T-helper 1 cell treated with Interleukin-12 subunit alpha and Interleukin-12 subunit beta and Interleukin-4 antibody, amounts not matched to agents 30 ng/mL and 1 ng/mL, for 36 hours (primary cell): ENCODE results near the gene IFNGR2. TPM values are rescaled to one million over a fixed set of nuclear protein-coding genes. Genes with fewer than 3 reads are reported as not detected.
"Not testable (repeated sequence)": the region's sequence is repeated elsewhere in the genome, so short reads cannot be mapped to it uniquely, and the experiment has no call there.

Source experiments
- intact Hi-C: fragments of 100-400 bp; cut with micrococcal nuclease; formaldehyde crosslinking; loops from one replicate; pipeline ENCODE4 v1.15.1; 2024
- total RNA-seq: library from RNA; stranded (reverse); gene quantifications from 2 replicates; pipeline ENCODE4 v1.2.3, GENCODE V29; 2022

IFNGR2 gene
- total RNA-seq, 1 donor from 2014 or later, result 4.1 TPM

DNA sequence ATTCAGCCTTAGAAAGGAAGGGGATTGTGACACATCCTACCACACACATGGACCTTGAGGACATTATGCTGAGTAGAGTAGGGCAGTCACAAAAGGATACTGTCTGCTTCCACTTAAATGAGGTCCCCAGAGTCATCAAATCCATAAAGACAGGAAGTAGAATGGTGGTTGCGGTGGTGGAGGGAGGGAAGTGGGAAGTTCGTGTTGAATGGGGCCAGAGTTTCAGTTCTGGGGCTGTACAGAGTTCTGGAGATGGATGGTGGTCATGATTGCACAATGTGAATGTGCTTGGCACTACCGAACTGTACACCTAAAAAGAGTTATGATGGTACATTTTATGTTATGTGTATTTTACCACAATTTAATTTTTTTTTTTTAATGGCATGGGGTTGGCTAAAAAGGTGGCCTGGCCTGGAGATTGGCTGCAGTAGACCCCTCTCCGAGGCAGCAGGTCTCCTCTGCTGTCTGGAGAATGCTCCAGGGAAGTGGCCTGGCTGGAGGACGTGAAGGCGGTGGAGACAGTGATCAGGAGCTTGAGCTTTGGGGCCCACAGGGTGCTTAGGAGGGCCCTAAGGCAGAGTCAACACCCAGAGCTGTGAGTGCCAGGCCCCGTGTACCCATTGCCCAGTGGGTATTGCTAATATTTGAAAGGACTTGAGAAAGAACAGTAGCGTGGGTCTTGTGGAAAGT, 30.4 kb downstream of the IFNGR2 start:
- intact Hi-C loops, result loop anchor here (1.0 to 2.0 kb wide), 4 partner anchors 29 to 109 kb away; partner anchors contain the start of gene IFNAR1

DNA sequence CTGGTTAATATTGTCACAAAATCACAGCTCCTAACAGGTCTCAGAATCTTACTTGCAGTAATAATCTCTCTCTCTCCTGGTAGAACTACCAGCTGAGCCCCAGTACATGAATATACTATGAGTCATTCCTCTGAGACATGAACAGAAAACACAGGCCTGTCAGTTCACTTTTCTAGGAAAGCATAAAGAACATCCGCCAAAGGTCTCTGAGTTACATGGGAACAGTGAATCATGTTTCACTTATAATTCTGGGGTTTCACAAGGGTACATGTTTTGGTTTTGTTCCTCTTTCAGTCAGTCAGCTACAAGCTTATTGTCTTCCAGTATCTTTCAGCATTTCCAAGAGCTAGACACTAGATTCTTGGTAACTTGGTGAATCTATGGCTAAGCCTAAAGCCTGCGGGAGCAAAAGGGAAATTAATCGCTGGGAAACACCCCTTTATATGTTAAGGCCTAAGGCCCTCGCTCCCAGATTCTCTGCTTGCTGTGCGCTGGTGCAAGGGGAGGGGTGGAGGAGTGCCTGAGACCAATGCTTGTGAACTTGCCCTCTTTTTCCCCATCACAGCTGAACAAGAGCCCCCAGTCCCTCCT, 31.7 kb downstream of the IFNGR2 start:
- intact Hi-C loops, result loop anchor here (1.0 to 2.0 kb wide), 4 partner anchors 30 to 110 kb away; partner anchors contain the start of gene IFNAR1

DNA sequence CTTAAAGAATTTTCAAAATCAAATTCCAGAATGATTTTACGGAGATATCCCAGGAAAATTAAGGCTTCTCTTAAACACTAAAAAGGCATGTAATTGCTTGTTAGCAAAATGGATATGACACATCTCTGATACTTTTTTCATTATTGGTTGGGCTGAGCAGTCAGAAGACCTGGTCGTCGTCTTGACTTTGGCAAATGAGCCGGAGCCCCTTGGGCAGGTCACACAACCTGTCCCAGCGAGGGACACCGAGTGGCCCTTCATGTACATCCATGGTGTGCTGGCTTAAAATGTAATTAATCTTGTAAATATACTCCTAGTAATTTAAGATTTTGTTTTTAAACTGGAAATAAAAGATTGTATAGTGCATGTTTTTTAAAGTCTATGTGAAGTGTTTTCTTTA, 33.9 kb downstream of the IFNGR2 start:
- intact Hi-C loops, result no loop called here

DNA sequence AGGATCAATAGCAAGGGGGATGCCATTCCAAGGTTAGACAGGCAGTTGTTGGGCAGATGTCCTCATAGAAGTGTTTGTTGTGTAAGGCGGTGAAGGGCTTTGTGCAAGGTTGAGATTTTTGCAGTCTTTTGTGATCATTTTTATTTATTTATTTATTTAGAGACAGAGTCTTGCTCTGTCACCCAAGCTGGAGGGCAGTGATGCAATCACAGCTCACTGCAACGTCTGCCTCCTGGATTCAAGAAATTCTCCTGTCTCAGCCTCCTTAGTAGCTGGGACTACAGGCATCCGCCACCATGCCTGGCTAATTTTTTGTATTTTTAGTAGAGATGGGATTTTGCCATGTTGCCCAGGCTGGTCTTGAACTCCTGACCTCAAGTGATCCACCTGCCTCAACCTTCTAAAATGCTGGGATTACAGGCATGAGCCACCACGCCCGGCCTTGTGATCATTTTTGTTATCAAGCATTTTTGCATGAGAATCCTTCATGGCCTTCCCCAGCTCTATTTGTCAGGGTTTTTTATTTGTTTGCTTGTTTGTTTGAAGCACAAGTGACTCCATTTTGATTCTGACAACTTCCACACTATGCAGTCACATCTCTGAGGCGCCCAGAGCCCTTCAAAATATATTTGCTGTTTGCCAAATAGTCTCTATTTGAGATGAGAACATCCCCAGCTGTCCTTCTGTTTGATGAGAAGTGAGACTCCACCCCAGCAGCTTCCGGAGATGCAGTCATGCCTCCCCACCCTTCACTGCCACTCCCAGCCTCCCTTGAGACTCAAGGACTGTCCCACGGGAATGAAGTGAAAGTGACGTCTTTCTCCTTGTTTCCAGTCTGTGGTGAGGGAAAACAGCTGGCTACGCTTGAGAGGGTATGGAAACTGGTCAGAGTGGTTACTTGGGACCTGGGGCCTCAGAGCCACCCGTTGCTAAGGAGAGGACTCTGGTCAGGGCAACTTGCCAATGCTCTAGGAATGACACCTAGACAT, 38.6 kb downstream of the IFNGR2 start:
- intact Hi-C loops, result loop anchor here (10.0 kb wide), 1 partner anchor 607 kb away; no protein-coding TSS in a partner anchor

DNA sequence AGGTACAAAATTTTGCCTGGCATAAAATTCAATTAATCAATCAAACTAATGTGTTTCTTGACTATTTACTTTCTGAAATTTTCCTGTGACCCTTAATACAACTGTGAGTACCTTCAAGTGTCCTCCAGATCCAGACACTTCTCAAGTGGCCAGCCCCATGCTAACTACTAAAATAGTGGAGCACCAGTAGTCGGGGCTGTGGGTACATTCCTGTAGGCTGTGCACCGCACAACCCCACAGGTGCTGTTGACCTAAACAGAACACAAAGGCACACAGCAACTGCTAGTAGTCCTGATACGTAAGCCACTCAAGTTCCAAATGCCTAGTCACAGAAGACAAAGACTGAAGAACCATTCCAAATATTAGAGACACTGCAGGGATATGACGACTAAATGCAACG, 40.0 kb downstream of the IFNGR2 start:
- intact Hi-C loops, result loop anchor here (10.0 kb wide), 1 partner anchor 608 kb away; no protein-coding TSS in a partner anchor

DNA sequence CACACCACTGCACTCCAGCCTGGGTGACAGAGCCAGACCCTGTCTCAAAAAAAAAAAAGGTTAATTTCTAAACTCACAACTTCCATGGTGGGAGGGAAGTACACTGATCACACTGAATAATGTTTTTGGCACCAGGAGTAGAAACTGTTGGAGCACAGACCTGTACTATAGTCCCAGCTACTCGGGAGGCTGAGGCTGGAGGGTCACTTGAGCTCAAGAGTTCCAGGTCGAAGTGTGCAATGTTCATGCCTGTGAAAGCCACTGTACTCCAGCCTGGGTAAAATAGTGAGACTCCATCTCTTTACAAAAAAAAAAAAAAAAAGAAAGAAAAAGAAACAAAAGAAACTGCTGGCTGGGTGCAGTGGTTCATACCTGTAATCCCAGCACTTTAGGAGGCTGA, 41.3 kb downstream of the IFNGR2 start:
- intact Hi-C loops, result loop anchor here (10.0 kb wide), 1 partner anchor 610 kb away; no protein-coding TSS in a partner anchor

DNA sequence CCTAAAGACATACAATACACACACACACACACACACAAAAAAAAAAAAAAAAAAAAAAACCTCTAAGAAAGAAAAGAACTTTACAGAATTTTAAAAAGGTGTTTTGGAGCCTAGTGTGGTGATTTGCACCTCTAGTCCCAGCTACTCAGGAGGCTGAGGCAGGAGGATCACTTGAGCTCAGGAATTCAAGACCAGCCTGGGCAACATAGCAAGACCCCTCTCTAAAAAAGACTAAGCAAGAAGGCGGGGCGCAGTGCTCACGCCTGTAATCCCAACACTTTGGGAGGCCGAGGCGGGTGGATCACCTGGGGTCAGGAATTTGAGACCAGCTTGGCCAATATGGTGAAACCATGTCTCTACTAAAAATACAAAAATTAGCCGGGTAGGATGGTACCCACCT, 43.4 kb downstream of the IFNGR2 start:
- intact Hi-C loops, result loop anchor here (5.0 to 10.0 kb wide), 3 partner anchors 179 to 612 kb away; partner anchors contain the start of gene IL10RB

DNA sequence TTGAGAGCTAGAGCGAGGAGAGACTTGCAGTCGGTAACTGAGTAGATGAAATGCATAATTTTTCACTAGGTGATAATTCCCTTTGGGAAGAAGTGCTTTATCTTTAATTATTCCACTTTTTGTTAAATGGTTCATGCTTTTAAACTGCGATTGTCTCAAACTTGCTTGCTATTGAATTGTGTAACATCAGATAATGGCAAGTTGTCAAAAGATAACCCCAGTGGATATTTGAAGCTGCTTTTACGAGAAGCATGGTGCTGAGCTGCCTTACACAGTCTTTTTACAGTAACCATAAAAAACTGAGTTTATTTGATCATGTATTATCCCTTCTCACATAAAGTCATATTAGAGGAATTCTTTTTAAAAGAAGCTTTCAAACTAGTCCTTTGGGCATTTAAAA, 46.4 kb downstream of the IFNGR2 start:
- intact Hi-C loops, result loop anchor here (5.0 to 10.0 kb wide), 3 partner anchors 182 to 615 kb away; partner anchors contain the start of gene IL10RB

DNA sequence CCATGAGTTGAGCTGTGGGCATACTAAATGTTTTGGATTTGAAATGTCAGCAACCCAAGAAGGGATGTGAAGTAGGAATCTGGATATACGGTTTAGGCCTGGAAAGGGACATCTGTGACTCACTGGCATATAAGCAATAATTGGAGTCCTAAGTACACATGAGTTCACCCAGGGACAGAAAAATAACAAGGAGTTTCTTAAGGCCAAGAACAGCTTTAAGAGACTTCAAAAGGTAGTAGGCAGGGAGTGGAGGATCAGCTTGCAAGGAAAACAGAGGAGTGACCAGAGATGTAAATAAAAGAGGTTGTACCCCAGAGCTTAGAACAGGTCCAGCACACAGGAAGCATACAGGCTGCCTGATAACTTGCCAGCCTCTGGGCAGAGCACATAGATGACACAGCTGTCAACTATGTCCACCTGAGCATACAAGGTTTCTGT, 48.4 kb downstream of the IFNGR2 start:
- intact Hi-C loops, result no loop called here

DNA sequence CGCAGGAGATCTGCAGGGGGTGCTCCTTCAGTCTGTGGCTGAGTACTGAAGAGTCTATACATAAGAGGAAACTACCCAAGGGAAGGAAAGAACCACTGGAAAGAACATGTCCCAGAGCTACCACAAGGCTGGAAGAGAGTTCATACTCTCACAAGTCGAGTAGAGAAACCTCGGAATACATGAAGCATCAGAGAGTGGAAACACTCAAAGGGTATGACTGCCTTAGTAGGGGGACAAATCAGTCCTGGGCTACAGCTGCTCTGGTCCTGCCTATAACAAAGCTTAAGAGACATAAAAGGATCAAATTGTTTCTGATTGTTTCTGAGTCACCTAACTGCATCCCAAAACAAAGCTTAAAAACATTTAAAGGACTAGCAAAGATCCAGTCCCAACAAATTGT, 49.1 kb downstream of the IFNGR2 start:
- intact Hi-C loops, result no loop called here

DNA sequence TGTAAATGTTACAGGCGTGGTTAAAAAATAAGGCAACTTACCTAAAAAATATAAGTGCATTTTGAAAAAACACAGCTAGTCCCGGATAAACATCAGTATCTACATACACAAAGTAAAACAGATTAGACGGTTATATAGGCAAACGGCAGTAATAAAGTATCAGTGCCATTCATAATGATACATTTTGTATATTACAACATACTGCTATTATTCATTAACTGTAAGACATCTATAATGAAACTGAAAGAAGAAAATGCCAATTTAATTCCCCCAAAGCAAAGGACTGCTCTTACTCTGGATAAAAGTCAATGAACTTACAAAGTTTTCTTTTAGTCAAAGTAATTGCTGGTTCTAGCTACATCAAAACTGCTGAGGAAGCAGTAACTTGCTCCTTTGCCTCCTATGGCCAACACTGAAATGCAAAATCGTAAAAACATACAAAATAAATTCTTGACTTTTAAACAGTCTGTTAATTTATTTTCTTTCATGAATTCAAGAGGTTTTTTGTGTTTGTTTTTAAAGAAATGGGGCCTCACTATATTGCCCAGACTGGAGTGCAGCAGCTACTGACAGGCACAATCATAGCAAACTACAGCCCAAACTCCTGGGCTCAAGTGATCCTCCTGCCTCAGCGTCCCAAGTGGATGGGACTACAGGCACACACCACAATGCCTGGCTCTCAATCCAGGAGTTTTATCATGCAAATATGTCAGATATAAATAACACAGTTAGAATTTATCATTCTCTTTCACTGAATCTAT, 52.7 kb downstream of the IFNGR2 start:
- intact Hi-C loops, result no loop called here

DNA sequence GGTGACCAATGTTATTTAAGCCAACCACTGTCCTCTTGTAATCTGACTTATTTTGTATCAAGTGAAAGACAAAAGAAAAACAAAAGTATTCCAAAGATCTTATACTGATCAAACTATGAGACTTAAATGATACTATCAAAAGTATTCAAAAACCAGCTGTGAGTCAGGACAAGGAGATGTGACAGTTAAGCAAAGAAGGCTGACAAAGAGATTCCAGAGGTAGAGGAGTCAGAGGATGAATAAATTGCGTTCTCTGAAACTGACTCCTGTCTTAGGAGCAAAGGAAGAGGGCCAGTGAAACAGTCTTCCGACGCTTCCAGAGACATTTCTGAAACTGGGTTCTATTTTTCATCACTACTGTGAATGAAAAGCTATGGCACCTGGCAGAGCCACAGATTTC, 55.6 kb downstream of the IFNGR2 start:
- intact Hi-C loops, result no loop called here

DNA sequence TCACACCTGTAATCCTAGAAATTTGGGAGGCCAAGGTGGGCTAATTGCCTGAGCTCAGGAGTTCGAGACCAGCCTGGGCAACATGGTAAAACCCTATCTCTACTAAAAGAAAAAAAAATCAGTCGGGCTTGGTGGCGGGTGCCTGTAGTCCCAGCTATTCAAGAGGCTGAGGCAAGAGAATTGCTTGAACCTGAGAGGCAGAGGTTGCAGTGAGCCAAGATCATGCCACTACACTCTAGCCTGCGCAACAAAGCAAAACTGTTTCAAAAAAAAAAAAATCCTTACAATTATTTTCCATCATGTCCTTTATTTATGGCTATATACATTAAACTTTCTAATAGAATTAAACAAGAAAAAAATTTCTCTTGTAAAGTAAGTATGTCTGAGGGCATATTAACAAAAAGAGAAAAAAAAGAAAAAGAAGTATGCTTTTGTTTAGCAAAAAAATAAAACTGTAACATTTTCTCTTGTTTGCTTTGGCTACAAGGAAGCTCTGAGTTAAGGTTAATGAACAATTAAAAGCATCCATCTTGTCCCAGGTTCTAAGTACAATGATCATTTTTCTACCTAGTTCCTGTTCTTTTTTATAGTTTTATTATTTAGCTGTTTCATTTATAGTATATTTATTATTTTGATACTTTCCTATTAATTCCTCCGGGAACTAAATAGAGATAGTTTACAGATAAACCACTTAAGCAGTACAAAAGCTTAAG, 58.5 kb downstream of the IFNGR2 start:
- intact Hi-C loops, result no loop called here

DNA sequence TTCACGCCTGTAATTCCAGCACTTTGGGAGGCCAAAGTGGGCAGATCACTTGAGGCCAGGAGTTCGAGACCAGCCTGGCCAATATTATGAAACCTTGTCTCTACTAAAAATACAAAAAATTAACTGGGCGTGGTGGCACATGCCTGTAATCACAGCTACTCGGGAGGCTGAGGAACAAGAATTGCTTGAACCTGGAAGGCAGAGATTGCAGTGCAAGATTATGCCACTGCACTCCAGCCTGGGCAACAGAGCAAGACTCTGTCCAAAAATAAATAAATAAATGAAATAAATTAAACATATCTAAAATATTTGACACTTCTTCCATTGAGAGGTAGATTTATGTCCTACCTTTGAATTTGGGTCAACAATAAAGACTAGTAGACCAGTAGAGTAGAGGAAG, 66.0 kb downstream of the IFNGR2 start:
- intact Hi-C loops, result not testable (repeated sequence)

DNA sequence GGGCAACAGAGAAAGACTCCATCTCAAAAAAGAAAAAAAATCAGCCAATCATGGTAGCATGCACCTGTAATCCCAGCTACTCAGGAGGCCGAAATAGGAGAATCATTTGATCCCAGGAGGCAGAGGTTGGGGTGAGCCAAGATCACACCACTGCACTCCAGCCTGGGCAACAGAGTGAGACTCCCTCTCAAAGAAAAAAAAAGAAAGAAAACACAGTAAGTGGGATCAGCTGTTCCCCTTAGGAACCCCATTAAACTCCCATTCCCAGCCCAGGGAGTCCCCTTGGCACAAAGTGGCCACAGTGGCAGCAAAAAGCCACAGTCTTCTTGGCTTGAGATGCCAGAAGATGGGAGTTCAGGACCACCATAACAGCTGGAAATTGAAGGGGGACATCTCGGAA, 67.5 kb downstream of the IFNGR2 start:
- intact Hi-C loops, result no loop called here

DNA sequence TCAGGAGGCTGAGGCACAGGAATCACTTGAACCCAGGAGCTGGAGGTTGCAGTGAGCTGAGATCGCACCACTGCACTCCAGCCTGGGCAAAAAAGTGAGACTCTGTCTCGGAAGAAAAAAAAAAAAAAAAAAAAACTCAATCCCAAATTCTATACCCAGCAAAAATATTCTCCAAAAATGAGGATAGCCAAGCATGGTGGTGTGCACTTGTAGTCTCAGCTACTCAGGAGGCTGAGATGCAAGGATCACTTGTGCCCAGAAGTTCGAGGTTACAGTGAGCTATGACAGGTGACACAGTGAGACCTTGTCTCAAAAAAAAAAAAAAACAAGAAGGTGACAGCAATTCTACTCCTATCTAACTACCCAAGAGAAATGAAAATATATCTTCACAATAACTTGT, 70.1 kb downstream of the IFNGR2 start:
- intact Hi-C loops, result no loop called here

DNA sequence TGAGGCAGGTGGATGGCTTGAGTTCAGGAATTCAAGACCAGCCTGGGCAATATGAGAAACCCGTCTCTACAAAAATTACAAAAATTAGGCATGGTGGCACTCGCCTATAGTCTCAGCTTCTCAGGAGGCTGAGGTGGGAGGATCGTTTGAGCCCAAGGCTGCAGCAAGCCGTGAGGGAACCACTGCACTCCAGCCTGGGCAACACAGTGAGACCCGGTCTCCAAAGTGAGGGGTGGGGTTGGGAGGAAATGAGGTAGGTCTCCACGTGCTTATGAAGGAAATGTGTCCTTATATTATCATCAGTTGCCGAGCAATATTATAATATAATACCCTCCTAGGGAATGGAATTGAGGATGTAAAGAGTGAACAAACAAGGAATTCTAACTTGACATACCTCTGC, 73.9 kb downstream of the IFNGR2 start:
- intact Hi-C loops, result loop anchor here (5.0 kb wide), 3 partner anchors 75 to 1085 kb away; partner anchors contain the start of genes IFNGR2, SYNJ1 and URB1

DNA sequence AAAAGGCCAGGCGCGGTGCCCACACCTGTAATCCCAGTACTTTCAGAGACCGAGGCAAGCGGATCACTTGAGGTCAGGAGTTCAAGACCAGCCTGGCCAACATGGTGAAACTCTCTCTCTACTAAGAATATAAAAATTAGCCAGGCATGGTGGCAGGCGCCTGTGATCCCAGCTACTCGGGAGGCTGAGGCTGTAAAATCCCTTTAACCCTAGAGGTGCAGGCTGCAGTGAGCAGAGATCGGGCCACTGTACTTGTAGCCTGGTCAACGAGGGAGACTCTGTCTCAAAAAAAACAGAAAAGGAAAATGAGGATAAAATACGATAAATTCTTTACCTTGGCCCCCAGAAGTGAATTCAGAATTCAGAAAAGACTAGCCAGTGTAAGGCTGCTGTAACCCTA, 75.0 kb downstream of the IFNGR2 start:
- intact Hi-C loops, result loop anchor here (5.0 kb wide), 3 partner anchors 76 to 1086 kb away; partner anchors contain the start of genes IFNGR2, SYNJ1 and URB1

DNA sequence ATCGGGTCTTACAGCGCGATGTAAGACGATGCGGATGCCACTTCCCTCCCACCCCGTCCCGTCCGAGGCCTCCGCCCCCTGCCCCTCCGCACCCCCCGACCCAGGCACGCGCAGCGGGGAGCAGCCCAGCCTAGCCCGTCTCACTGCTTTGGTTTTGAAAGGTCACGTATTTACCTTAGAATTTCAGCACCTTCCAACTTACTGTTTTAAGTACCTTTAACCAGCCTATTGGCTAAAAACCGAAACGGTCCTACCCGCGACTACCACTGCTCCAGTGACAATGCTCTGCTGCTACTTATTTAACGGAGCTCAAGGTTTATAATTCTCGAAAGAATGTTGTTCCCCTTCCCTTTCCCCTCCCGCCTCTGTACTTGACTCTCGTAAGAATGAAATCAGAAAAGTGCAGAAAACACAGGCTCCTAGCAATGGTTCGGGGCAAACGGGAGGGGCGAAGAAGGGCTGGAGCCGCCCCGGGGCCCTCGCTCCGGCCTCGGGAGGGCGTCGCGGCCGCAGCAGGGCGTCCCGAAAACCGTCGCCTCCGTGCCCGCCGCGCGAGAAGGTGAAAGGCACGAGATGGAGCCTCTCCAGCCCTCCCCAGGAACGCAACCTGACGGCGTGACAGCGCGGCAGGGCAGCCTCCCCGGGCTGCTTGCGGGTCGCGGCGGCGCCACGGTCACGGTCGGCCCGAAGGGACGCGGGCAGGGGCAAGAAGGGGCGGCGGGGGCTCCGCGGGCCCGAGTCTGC, 75.9 kb downstream of the IFNGR2 start:
- intact Hi-C loops, result loop anchor here (1.0 to 5.0 kb wide), 7 partner anchors 35 to 1200 kb away; partner anchors contain the start of genes IFNGR2, MIS18A, SYNJ1 and URB1
